Osteoblast (primary cell): Measurements from ENCODE around the gene QARS1. TPM values are rescaled to one million over a fixed set of nuclear protein-coding genes. Genes with fewer than 3 reads are reported as not detected.

Experiments used
- DNase-seq: peaks from one replicate; pipeline ENCODE4 v3.0.0; 2011; ENCODE audit warnings: low spot score, mixed read lengths; ENCODE audit not compliant: insufficient read length; ENCODE audit errors: missing footprints
- H2AFZ ChIP-seq: 2 replicates; pipeline ENCODE4 v1.6.0; 2011; ENCODE audit warnings: mild to moderate bottlenecking, low read length
- H3K27ac ChIP-seq: 2 replicates; pipeline ENCODE4 v1.5.1; 2011; ENCODE audit warnings: mild to moderate bottlenecking, low read depth, low read length, moderate library complexity
- H3K27me3 ChIP-seq: 2 replicates; pipeline ENCODE4 v1.6.0; 2012; ENCODE audit warnings: mild to moderate bottlenecking, control low read depth, inconsistent platforms, low read length, moderate library complexity; ENCODE audit not compliant: insufficient read depth
- H3K36me3 ChIP-seq: 2 replicates; pipeline ENCODE4 v1.5.1; 2011; ENCODE audit warnings: mild to moderate bottlenecking, low read length, control low read depth, moderate library complexity; ENCODE audit not compliant: insufficient read depth
- H3K4me1 ChIP-seq: 2 replicates; pipeline ENCODE4 v1.5.1; 2011; ENCODE audit warnings: mild to moderate bottlenecking, low read length, control low read depth, moderate library complexity; ENCODE audit not compliant: insufficient read depth
- H3K4me2 ChIP-seq: 2 replicates; pipeline ENCODE4 v1.6.0; 2011; ENCODE audit warnings: mild to moderate bottlenecking, low read length; ENCODE audit not compliant: insufficient read depth
- H3K4me3 ChIP-seq: fragments of 200-600 bp; sonication (generic); 3 replicates; pipeline ENCODE4 v1.5.1; 2012; ENCODE audit warnings: mild to moderate bottlenecking, low read length, inconsistent platforms; ENCODE audit not compliant: insufficient read depth
- H3K79me2 ChIP-seq: 2 replicates; pipeline ENCODE4 v1.6.0; 2012; ENCODE audit warnings: mild to moderate bottlenecking, low read length, control low read depth, inconsistent platforms; ENCODE audit not compliant: insufficient read depth
- H3K9me3 ChIP-seq: 2 replicates; pipeline ENCODE4 v1.5.1; 2011; ENCODE audit warnings: low read depth, low read length, control low read depth
- H4K20me1 ChIP-seq: 2 replicates; pipeline ENCODE4 v1.6.0; 2012; ENCODE audit warnings: mild to moderate bottlenecking, low read length, control low read depth; ENCODE audit not compliant: insufficient read depth
- CTCF ChIP-seq: IDR thresholded peaks from 2 replicates; pipeline ENCODE4 v1.5.1; 2011; ENCODE audit warnings: mild to moderate bottlenecking, low read depth, low read length, moderate library complexity; ENCODE audit errors: extremely low read depth
- total RNA-seq: library from RNA; depleted of rRNA; stranded (reverse); fragments of >200 nt; gene quantifications from 2 replicates; pipeline ENCODE4 v1.2.3, GENCODE V29; 2012

The QARS1 gene
- total RNA-seq, 1 donor = 416 TPM

DNA sequence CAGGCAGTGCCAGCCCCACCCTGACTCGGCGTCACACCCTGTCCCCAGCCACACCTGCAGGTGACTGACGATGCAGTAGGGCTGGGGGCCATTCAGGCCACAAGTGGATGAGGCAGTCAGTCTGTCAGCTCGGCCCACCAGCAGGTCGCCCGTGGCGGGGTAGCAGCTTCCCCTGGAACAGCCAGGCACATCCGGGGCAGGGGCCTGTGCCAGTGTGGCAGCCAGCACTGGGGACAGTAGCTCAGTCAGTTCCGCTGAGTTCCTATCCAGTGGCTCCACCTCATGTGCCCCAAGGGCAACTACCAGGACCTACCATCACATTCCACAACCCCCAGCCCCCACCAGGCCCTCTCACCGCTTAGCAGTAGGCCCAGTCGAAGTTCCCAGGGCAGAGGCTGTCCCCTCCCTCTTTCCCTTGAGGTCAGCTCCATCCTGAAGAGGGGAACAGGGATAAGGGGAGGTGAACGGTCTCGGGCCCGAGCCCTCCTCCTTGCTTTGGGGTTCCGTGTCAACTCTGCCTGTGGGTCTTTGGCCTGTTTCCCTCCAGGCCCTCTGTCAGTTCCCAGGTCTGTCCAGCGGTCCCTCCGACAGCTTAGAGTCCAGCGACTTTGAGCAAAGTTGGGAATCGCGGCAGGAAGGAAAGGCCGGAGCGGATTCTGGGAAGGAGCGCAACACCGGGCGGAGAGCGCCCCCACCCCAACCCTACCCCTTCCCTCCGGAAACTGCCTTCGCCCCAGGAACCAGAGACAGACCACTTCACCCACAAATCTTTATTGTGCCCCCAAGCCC lies 28.1 kb upstream of the QARS1 start, which contains the start of gene LAMB2:
TSS of gene LAMB2 (minus strand) at position 614 of the 789 bp plus-strand sequence. CDS start at position 431, 183 bp downstream.
- Histone ChIP-seq H3K27ac (peak within 1 kb of the TSS; percentile 88), H3K4me3 (peak within 1 kb of the TSS; percentile 99), H4K20me1 (peaks cover 26% of the 10 kb centered on the region), H3K27me3 (no peaks in the 10 kb centered on the region), H3K9me3 (no peaks in the 10 kb centered on the region), H3K4me1 (peaks cover 16% of the 10 kb centered on the region), H3K36me3 (peaks cover 42% of the 10 kb centered on the region), H3K79me2 (peaks cover 44% of the 10 kb centered on the region), H2AFZ (peak within 1 kb of the TSS; percentile 99), H3K4me2 (peak within 1 kb of the TSS; percentile 99)
- no peak for TF ChIP-seq CTCF
- peak; percentile 94 for DNase-seq

GRCh38 chr3:49132073-49132436 lies 27.5 kb upstream of the QARS1 start:
- no peak for DNase-seq
- H3K4me3 ChIP-seq = peak overlapping the region; percentile 99
- peak overlapping the region; percentile 99 for H3K4me2 ChIP-seq
- H3K27ac ChIP-seq = peak overlapping the region; percentile 88
- H4K20me1 ChIP-seq = peaks cover 26% of the 10 kb centered on the region
- H3K36me3 ChIP-seq = peaks cover 45% of the 10 kb centered on the region
- no peak for TF ChIP-seq CTCF
- peaks cover 16% of the 10 kb centered on the region for H3K4me1 ChIP-seq
- H3K9me3 ChIP-seq = no peaks in the 10 kb centered on the region
- H3K79me2 ChIP-seq = peaks cover 44% of the 10 kb centered on the region
- no peaks in the 10 kb centered on the region for H3K27me3 ChIP-seq
- peak overlapping the region; percentile 99 for H2AFZ ChIP-seq

DNA sequence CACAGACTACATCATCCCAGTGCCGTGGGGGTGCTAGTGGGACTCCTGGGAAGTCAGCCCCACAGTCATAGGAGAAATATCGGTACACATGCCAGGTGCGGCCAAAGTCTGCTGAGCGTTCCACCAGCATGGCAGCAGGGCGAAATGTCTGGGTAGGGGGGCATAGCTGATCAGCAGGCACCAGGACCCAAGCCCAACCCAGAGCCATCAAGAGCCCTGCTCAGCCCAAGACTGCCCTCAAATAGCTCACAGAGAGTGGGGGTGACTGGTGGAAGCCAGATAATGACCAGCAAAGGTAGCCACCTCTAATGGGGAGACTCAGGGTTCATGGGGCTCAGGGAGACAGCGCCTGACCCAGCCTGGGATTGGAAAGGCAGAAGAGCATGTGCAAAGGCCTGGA lies 27.0 kb upstream of the QARS1 start:
- Histone ChIP-seq H3K4me1 (peaks cover 16% of the 10 kb centered on the region), H3K9me3 (no peaks in the 10 kb centered on the region), H3K27me3 (no peaks in the 10 kb centered on the region), H3K4me3 (peak overlapping the region; percentile 99), H3K4me2 (peak overlapping the region; percentile 99), H4K20me1 (peaks cover 26% of the 10 kb centered on the region), H3K79me2 (peaks cover 44% of the 10 kb centered on the region), H3K27ac (peak overlapping the region; percentile 88), H2AFZ (no peak overlapping the region), H3K36me3 (peaks cover 49% of the 10 kb centered on the region)
- peak; percentile 58 for DNase-seq
- no peak for TF ChIP-seq CTCF

GRCh38 chr3:49131040-49131439 lies 26.5 kb upstream of the QARS1 start:
- no peak overlapping the region for H2AFZ ChIP-seq
- H4K20me1 ChIP-seq = peaks cover 26% of the 10 kb centered on the region
- peak; percentile 58 for DNase-seq
- peaks cover 55% of the 10 kb centered on the region for H3K36me3 ChIP-seq
- H3K9me3 ChIP-seq = no peaks in the 10 kb centered on the region
- H3K4me3 ChIP-seq = no peak overlapping the region
- no peak overlapping the region for H3K4me2 ChIP-seq
- H3K27me3 ChIP-seq = no peaks in the 10 kb centered on the region
- peaks cover 44% of the 10 kb centered on the region for H3K79me2 ChIP-seq
- peaks cover 16% of the 10 kb centered on the region for H3K4me1 ChIP-seq
- H3K27ac ChIP-seq = no peak overlapping the region
- TF ChIP-seq CTCF = no peak
